Vagina (tissue), 2 donors: ENCODE data around the gene MAP3K14.

ENCODE experiments used
- CTCF ChIP-seq, 3 experiments: fragments of 450-650 bp in 2 of 3; fragments of 200-600 bp in 1 of 3; sonication (generic) in 1 of 3; IDR thresholded peaks; one replicate each; pipeline ENCODE4 v1.5.1; 2017 to 2019; ENCODE audit warnings: antibody characterized with exemption in 3 of 3, mild to moderate bottlenecking in 2 of 3, moderate library complexity in 2 of 3
- POLR2A ChIP-seq, 2 donors: fragments of 450-650 bp; IDR thresholded peaks; one replicate each; pipeline ENCODE4 v1.6.1; 2017; ENCODE audit warnings: antibody characterized with exemption in 2 of 2, mild to moderate bottlenecking in 2 of 2, moderate library complexity in 2 of 2
- POLR2AphosphoS5 ChIP-seq, 2 donors: sonication (generic); formaldehyde crosslinking; IDR thresholded peaks; one replicate each; pipeline ENCODE4 v1.9.0; 2017; ENCODE audit warnings: antibody characterized with exemption in 2 of 2, mild to moderate bottlenecking in 2 of 2, low read depth in 1 of 2; ENCODE audit not compliant: insufficient read depth in 1 of 2

GRCh38 chr17:45357364-45357997, 40.7 kb upstream of the MAP3K14 start:
- no peak for TF ChIP-seq POLR2AphosphoS5 (IDR thresholded peaks at IDR 0.05; ENCODE audit: insufficient read depth in 1 of 2, low read depth in 1 of 2)
- TF ChIP-seq CTCF (IDR thresholded peaks at IDR 0.05) = no peak
- no peak for TF ChIP-seq POLR2A (IDR thresholded peaks at IDR 0.05)
